SK-N-SH treated with all-trans-retinoic acid at 6 μM for 48 hours (cell line): ENCODE data around the gene C11orf91.

Source experiments
- ATAC-seq: fragments of 200-7000 bp; cut with Tn5 transposase; 3 replicates; pipeline ENCODE4 v1.9.1; 2020; ENCODE audit warnings: mild to moderate bottlenecking, moderate library complexity
- ARNTL ChIP-seq: fragments of 450-650 bp; formaldehyde crosslinking; IDR thresholded peaks from 2 replicates; pipeline ENCODE4 v1.5.0; 2020; ENCODE audit warnings: low read depth, mild to moderate bottlenecking, moderate library complexity, borderline replicate concordance
- BACH2 ChIP-seq: fragments of 250-450 bp; sonication (Bioruptor Pico); IDR thresholded peaks from 2 replicates; pipeline ENCODE4 v1.9.0; 2021; ENCODE audit warnings: mild to moderate bottlenecking, borderline replicate concordance
- CSDC2 ChIP-seq: fragments of 250-450 bp; sonication (Bioruptor Pico); IDR thresholded peaks from 2 replicates; pipeline ENCODE4 v1.5.0; 2020; ENCODE audit warnings: mild to moderate bottlenecking, moderate library complexity
- ESRRG ChIP-seq: fragments of 250-450 bp; sonication (Bioruptor Pico); IDR thresholded peaks from 2 replicates; pipeline ENCODE4 v1.6.1; 2021; ENCODE audit warnings: mild to moderate bottlenecking
- GLIS3 ChIP-seq: fragments of 250-450 bp; sonication (Bioruptor Pico); IDR thresholded peaks from 2 replicates; pipeline ENCODE4 v1.5.0; 2020; ENCODE audit warnings: mild to moderate bottlenecking, moderate library complexity
- ISL1 ChIP-seq: fragments of 250-450 bp; sonication (Bioruptor Pico); IDR thresholded peaks from 2 replicates; pipeline ENCODE4 v2.1.2; 2022; ENCODE audit warnings: mild to moderate bottlenecking, moderate library complexity
- OSR1 ChIP-seq: fragments of 250-450 bp; sonication (Bioruptor Pico); IDR thresholded peaks from 2 replicates; pipeline ENCODE4 v1.8.0; 2022; ENCODE audit warnings: moderate library complexity, mild to moderate bottlenecking, inconsistent platforms
- PATZ1 ChIP-seq: fragments of 250-450 bp; sonication (Bioruptor Pico); IDR thresholded peaks from 2 replicates; pipeline ENCODE4 v1.8.0; 2020; ENCODE audit warnings: mild to moderate bottlenecking, moderate library complexity, borderline replicate concordance
- POU6F1 ChIP-seq: fragments of 250-450 bp; sonication (Bioruptor Pico); IDR thresholded peaks from 2 replicates; pipeline ENCODE4 v1.8.0; 2021; ENCODE audit warnings: low read depth, mild to moderate bottlenecking, moderate library complexity, borderline replicate concordance
- PPARA ChIP-seq: fragments of 250-450 bp; sonication (Bioruptor Pico); IDR thresholded peaks from 2 replicates; pipeline ENCODE4 v1.5.0; 2020; ENCODE audit warnings: mild to moderate bottlenecking, borderline replicate concordance
- RARB ChIP-seq: fragments of 250-450 bp; sonication (Bioruptor Pico); IDR thresholded peaks from 2 replicates; pipeline ENCODE4 v1.8.0; 2021; ENCODE audit warnings: mild to moderate bottlenecking, moderate library complexity
- SNAI2 ChIP-seq: fragments of 250-450 bp; sonication (Bioruptor Pico); IDR thresholded peaks from 2 replicates; pipeline ENCODE4 v1.5.0; 2020; ENCODE audit warnings: mild to moderate bottlenecking, moderate library complexity
- TCF4 ChIP-seq: fragments of 250-450 bp; sonication (Bioruptor Pico); IDR thresholded peaks from 2 replicates; pipeline ENCODE4 v1.8.0; 2021; ENCODE audit warnings: mild to moderate bottlenecking, moderate library complexity, borderline replicate concordance
- TOX ChIP-seq: fragments of 250-450 bp; sonication (Bioruptor Pico); IDR thresholded peaks from 2 replicates; pipeline ENCODE4 v1.8.0; 2021; ENCODE audit warnings: mild to moderate bottlenecking, moderate library complexity, borderline replicate concordance
- TSHZ2 ChIP-seq: fragments of 250-450 bp; sonication (Bioruptor Pico); IDR thresholded peaks from 2 replicates; pipeline ENCODE4 v1.5.0; 2020; ENCODE audit warnings: mild to moderate bottlenecking, moderate library complexity
- ZC3H10 ChIP-seq: fragments of 250-450 bp; sonication (Bioruptor Pico); IDR thresholded peaks from 2 replicates; pipeline ENCODE4 v1.5.1; 2021; ENCODE audit warnings: mild to moderate bottlenecking, moderate library complexity
- ZFP3 ChIP-seq: fragments of 250-450 bp; sonication (Bioruptor Pico); IDR thresholded peaks from 2 replicates; pipeline ENCODE4 v1.5.0; 2020; ENCODE audit warnings: mild to moderate bottlenecking, moderate library complexity
- ZFP30 ChIP-seq: fragments of 450-650 bp; formaldehyde crosslinking; IDR thresholded peaks from 2 replicates; pipeline ENCODE4 v1.5.0; 2022; ENCODE audit warnings: mild to moderate bottlenecking, moderate library complexity
- ZNF565 ChIP-seq: fragments of 450-650 bp; formaldehyde crosslinking; conservative IDR thresholded peaks from 2 replicates; pipeline ENCODE4 v1.5.0; 2020; ENCODE audit warnings: low read depth, mild to moderate bottlenecking, moderate library complexity
- ZNF70 ChIP-seq: fragments of 450-650 bp; formaldehyde crosslinking; IDR thresholded peaks from 2 replicates; pipeline ENCODE4 v1.5.0; 2020; ENCODE audit warnings: mild to moderate bottlenecking, moderate library complexity
- ZNF8 ChIP-seq: fragments of 450-650 bp; formaldehyde crosslinking; IDR thresholded peaks from 2 replicates; pipeline ENCODE4 v1.5.0; 2020; ENCODE audit warnings: mild to moderate bottlenecking, moderate library complexity
- TF ChIP-seq, protein P1 (sequence below): fragments of 250-450 bp; sonication (Bioruptor Pico); IDR thresholded peaks from 2 replicates; pipeline ENCODE4 v1.5.1; 2021; ENCODE audit warnings: mild to moderate bottlenecking, moderate library complexity
- TF ChIP-seq, protein P2 (sequence below): fragments of 250-450 bp; sonication (Bioruptor Pico); IDR thresholded peaks from 2 replicates; pipeline ENCODE4 v1.5.1; 2020; ENCODE audit warnings: low read depth, mild to moderate bottlenecking, moderate library complexity

Gene C11orf91

DNA sequence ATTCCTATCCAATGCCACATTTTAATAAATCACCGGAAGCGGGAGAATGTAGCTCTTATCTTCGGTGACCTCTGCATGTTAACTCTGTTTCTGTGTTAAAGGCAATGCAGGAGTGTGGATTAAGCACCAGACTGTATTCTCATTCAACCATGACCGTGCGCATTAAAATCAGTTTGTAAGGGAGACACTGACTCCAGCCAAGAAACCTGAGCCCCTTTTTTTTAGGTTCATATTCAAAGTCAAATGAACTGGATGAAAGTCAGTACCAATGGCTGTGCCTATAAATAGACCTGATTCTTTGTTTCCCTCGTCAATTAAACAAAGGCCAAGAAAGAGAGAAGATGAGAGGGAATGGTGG is 32.2 kb downstream of the C11orf91 start (continued):
- TF ChIP-seq, protein P1, sequence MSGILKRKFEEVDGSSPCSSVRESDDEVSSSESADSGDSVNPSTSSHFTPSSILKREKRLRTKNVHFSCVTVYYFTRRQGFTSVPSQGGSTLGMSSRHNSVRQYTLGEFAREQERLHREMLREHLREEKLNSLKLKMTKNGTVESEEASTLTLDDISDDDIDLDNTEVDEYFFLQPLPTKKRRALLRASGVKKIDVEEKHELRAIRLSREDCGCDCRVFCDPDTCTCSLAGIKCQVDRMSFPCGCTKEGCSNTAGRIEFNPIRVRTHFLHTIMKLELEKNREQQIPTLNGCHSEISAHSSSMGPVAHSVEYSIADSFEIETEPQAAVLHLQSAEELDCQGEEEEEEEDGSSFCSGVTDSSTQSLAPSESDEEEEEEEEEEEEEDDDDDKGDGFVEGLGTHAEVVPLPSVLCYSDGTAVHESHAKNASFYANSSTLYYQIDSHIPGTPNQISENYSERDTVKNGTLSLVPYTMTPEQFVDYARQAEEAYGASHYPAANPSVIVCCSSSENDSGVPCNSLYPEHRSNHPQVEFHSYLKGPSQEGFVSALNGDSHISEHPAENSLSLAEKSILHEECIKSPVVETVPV (CRISPR knock-in tag): no peak
- TF ChIP-seq, protein P2, sequence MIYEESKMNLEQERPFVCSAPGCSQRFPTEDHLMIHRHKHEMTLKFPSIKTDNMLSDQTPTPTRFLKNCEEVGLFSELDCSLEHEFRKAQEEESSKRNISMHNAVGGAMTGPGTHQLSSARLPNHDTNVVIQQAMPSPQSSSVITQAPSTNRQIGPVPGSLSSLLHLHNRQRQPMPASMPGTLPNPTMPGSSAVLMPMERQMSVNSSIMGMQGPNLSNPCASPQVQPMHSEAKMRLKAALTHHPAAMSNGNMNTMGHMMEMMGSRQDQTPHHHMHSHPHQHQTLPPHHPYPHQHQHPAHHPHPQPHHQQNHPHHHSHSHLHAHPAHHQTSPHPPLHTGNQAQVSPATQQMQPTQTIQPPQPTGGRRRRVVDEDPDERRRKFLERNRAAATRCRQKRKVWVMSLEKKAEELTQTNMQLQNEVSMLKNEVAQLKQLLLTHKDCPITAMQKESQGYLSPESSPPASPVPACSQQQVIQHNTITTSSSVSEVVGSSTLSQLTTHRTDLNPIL (CRISPR knock-in tag): no peak
- no peak for TF ChIP-seq RARB (CRISPR knock-in tag)
- no peak for TF ChIP-seq ZNF565 (CRISPR knock-in tag)
- no peak for TF ChIP-seq TCF4 (CRISPR knock-in tag)
- TF ChIP-seq POU6F1: no peak
- no peak for TF ChIP-seq TOX (CRISPR knock-in tag)
- no peak for TF ChIP-seq ZFP3
- no peak for TF ChIP-seq ZC3H10 (CRISPR knock-in tag)
- TF ChIP-seq BACH2: no peak

GRCh38 chr11:33667819-33668467 is 32.7 kb downstream of the C11orf91 start:
- TF ChIP-seq SNAI2 (CRISPR knock-in tag): no peak
- no peak for TF ChIP-seq ZFP30 (CRISPR knock-in tag)
- no peak for TF ChIP-seq CSDC2
- no peak for TF ChIP-seq ISL1 (CRISPR knock-in tag)
- TF ChIP-seq, protein P1 (CRISPR knock-in tag): no peak
- no peak for TF ChIP-seq PATZ1 (CRISPR knock-in tag)
- TF ChIP-seq, all 23 proteins: peak for 0
- no peak for ATAC-seq

DNA sequence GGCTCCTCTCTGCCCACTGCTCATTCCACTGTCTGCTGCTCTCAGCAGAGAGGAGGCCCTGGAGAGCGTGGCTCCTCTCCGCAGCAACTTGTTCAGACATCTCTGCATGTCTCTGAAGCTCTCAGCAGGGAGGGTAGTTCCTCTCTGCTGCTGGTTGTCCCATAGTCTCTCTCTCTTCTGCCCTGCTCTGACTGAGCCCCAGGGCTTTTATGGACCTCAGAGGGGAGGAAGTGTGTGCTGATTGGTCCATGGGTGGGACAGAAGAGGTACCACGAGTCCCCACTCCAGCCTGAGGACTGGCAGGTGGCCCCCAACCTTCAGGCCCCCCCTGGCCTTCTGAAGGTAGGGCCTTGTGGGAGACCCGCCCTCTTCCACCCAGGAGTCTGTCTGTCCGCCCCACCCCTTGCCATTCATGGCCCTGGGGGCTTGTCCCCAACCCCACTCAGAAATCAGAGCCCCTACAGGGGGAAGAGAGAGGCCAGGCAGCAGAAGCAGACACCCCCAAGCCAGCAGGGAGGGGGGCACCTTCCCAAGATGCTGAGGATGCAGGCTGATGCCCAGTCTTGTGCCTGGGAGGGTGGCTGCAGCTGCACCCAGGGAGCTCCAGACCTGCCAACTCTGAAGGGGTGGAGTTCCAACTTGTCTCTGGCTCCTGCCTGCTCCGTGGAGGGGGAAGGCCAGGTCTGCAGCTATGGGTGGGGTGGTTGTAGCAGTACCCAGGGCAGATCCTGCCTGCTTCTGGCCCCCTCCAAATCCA is 35.1 kb downstream of the C11orf91 start:
- TF ChIP-seq ZNF70 (CRISPR knock-in tag): no peak
- no peak for TF ChIP-seq ZFP30 (CRISPR knock-in tag)
- TF ChIP-seq PPARA (CRISPR knock-in tag): no peak
- no peak for TF ChIP-seq OSR1 (CRISPR knock-in tag)
- no peak for ATAC-seq

DNA sequence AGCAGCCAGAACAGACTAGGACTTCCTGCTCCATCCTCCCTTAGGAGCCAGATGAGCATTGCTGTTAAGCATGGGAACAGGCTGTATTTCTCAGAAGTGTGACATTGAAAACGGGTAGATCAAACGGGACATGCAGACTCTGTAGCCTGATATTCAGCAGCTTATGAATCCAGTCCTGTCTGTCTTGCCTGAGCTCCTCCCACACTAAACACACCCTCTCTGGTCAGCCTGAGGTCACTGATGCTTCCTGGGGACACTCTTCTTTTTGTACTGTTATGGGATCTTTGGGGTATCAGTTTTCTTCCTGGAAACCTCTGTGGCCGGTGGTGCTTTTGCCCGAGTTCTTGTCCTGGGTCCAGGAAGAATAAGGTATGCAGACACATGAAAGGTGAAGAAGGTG is 35.8 kb downstream of the C11orf91 start:
- no peak for ATAC-seq
- TF ChIP-seq TSHZ2 (CRISPR knock-in tag) (no peak), ZNF70 (CRISPR knock-in tag) (no peak), ZNF565 (CRISPR knock-in tag) (no peak), GLIS3 (CRISPR knock-in tag) (no peak), TOX (CRISPR knock-in tag) (no peak), CSDC2 (no peak), PPARA (CRISPR knock-in tag) (no peak), ZC3H10 (CRISPR knock-in tag) (no peak), ESRRG (no peak), SNAI2 (CRISPR knock-in tag) (no peak), ZNF8 (CRISPR knock-in tag) (no peak), ARNTL (CRISPR knock-in tag) (no peak), RARB (CRISPR knock-in tag) (no peak)
- TF ChIP-seq, protein P1 (CRISPR knock-in tag): no peak
